ENCODE results near the gene C1QTNF7.

Gene C1QTNF7

DNA sequence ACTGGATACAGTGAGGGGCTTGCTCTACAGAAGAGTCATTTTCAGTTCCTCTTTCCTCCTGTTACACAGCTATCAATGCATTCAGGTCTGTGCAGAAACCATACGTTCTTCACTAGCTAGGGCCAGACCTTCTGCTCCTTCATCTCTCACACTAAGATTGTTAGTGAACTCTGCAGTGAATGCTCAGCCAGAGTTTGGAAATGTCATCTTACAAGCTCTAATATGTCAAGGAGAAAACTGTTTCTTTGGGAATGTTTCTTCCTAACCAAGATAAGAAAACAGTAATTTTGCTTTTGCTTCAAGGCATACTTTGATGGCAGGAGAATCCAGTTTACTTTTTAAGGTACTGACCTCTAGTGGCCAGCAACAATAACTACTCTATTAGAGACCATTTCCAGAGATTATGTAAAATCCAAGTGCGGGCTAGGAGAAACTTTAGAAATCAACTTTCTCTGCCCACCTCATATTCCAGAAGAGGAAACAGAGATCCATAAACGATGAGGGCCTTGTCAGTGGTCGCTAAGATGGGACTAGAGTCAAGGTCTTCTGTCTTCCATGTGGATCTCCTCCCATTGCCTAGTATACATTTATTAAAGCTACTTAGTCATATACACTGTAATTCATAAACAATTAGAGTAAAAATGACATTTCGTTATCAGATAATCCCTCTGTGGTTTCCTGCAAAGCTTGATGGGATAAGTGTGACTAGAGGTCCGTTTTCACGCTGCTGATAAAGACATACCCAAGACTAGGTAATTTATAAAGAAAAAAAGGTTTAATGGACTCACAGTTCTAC, 29.8 kb downstream of the C1QTNF7 start:
- DNase-seq (ENCODE audit: low read depth): no peak

DNA sequence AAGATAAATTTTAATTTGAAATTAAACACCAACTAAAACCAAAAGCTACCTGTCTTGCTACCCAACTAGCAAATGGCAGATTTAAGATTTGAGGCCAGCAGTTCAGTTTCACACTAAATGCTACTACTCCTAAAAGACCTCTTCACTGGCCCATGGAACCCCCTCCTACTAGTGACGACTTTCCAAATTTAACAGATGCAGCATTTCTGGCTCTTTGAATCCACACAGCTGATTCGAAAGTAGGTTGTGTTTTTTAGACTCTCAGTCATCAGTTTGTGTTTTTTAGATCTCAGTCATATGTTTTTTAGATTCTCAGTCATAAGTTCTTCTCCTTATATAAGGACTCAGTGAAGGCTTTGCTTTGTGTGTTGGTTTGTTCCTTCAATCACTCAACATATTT, 30.8 kb downstream of the C1QTNF7 start:
- DNase-seq (ENCODE audit: low read depth): no peak

DNA sequence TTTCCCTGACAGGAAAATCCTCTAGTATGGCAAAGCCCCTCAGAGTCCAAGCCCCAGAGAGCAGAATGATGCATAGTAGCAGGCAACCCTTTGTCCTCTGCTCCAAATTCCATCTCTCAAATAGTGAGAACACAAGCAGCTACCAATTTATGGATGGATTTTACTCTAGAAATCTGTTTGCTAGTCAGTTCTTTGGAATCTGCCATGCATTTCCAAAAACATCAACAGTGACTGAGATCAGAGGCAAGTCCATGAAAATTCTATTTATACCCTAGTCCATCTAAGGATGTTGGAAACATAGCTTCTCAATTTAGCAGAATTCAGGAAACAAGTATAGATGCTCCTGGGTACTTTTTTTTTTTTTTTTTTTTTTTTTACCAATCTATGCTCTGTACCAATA, 31.9 kb downstream of the C1QTNF7 start:
- no peak for DNase-seq (ENCODE audit: low read depth)

DNA sequence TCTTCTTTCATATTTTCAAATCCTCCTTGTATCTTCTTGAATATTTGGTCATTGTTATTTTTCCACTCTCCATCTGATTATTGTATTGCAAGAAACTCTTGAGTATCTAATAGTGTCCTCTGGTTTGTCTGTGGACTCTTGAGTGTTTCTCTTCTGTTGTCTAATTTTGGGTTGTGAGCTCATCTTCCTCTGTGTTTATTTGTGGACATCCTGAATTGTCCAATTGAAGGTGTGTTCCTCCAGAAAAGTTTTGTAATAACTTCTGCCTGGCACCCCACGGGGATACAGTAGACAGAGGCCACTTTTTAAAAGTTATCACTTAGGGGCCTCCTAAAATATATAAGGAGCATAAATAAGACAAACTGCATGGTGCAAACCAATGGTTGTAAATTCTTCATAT, 38.8 kb downstream of the C1QTNF7 start:
- no peak for DNase-seq (ENCODE audit: low read depth)

DNA sequence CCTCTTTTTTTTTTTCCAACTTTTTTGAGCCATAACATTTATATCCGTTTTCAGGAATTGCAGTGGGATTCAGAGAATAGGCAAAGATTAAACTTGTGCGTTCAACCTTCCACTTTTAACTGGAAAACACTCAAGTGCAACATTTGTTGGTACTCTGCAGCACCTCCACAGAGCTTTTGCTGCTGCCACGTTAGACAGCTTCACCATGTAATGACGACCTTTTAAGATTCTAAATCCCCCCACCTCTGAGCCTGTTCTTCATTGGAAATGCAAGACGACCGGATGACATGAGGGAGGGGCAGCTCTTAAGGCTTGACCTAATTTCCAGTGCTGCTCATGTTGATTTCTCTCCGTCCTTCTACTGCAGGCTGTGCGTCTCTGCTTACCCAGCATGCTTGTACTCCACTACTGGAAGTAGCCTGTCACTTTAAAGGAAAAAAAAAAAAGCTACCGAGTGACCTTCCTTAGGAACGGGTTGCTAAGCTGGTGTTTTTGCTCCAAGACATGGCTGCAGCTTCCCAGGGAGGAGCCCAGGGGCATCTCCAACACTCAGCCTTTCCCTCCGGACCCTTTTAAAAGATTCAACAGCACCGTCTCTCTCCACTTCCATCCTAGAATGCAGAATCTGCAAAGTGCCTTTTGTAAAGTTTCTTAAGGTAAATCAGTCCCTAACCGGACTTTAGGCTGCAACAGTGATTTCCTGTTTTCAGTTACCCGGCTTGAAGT, 41.7 kb downstream of the C1QTNF7 start, which contains the start of gene CC2D2A:
Gene CC2D2A, plus strand, starts transcription at position 481 of the 726 bp plus-strand sequence. CDS start 6,051 bp downstream, outside the sequence.
- no peak for DNase-seq (ENCODE audit: low read depth)

DNA sequence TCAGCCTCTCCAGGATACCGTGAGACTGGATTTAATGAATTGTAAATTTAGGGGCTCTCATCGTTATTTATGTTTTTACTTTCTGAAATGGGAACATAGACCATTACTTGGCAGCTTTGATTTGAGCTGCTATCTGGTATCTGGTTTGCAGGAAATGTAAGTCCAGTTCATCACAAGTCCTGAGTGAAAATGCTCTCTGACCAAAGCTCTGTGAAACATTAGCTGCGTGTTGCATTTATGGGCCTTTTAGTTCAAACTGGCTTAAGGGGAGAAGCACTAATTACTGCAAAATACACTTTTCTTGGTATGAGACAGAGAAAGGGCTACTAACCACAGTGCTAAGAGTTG, 42.3 kb downstream of the C1QTNF7 start:
- DNase-seq (ENCODE audit: low read depth): no peak

DNA sequence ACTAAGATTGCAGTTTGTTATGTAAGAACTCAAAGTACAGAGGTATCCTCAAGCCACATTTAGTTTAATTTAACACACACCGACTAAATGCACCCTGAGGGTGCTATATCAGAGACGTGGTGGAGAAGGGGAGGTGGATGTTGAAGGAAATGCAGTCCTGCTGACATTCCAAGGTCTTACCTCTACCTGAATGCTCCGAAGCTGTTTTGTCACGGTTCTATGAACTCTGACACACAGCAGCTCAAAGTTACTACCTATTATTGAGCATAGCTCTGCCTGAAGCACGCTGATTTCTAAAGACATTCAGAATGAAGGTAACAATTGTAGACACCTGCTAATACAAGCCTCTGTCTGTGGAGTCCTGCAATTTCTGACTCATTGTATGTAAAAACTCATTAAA, 48.6 kb downstream of the C1QTNF7 start:
- no peak for DNase-seq (ENCODE audit: low read depth)

DNA sequence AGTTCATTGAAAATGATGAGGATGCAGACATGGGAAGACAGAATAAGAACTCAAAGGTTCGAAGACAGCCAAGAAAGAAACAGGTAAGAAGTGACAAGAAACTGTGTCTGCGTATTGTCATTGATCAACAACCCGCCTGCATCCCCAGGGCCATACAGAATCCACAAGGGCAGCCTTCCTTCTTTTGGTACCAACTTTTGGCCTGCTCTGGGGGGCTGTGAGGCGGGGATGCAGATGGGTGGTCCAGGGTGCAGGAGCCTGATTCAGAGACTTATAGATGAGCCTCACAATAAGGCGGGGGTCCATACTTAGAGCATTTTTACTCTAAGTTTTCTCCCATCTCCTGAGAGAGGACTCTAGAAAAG, 50.9 kb downstream of the C1QTNF7 start:
- DNase-seq (ENCODE audit: low read depth): no peak

DNA sequence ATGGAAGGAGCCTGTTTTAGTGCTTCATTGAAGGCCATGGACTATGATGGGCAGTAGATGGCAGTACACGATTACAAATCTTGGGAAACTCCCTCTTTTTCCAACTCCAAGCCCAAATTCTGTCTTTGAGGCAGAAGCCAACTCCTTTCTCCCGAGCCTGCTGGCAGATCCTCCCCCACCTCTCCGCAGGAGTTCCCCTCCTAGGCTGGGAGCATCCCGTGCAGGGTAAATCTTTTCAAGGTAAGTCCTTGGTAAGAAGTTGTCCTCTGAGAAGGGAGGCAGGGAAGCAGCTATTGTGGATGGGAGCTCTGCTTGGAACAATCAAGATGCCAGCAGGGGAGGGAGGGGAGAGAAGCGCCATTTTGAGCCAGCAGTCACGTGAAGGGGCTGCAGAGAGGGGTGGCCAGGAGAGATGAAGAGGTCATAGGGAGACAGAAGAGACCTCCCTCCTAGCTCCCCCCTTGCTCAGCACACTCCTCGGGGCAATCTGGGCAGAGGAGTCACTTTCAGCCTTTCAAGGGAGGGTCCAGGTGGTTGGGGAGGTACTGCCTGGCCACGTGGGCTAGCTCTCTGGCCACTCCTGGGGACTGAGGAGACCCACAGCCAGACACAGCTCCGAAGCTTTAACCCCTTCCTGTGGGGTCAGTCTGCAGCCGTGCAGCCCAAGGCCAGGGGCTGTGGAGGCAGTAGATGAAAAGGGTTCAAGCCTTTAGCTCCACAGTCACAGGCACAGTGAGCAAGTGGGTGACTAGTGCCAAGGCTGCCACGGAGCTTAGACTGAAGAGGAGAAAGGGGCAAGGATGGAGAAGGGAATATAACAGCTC, 51.5 kb downstream of the C1QTNF7 start:
- peak; percentile 74 for DNase-seq (ENCODE audit: low read depth)

DNA sequence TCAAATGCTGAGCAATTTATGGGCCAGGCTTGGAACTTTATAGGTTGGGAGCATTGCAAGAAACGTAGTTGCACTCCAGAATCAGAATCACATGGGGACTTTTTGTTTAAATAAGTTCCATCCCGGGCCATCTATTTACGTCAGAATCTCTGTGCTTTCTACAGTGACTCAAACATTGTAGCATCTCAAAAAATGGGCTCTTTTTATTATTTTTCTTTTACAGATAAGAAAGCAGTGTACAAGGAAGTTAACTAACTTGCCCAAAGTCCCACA, 52.0 kb downstream of the C1QTNF7 start:
- no peak for DNase-seq (ENCODE audit: low read depth)

DNA sequence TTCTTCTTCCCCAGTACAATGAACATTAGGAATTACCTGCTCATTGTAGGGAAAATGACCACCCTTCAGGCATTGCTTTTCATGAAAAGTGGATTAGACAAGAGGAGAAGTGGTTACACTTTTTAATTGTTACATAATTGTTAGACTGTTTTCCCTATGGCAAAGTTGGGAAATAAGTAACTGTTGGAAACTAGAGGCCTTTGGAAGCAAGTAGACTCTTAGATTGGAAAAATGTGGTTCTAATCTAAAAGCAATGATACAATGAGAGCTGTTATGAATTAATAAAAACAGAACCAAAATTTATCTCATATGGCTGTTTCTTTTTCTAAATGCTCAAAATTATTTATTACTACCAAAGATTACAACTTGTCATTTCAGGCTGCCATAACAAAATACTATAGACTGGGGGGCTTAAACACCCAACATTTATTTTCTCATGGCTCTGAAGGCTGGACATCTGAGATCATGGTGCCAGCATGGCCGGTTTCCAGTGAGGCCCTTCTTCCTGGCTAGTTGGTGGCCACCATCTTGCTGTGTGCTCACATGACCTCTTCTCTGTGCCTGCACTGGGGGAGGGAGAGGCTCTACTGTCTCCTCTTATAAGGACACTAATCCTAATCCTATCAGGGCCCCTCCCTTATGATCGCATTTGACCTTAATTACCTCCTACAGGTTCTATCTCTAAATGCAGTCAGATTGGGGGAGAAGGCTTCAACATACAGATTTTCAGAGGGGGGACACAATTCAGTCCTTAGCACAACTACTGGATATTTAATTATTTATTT, 54.3 kb downstream of the C1QTNF7 start:
- no peak for DNase-seq (ENCODE audit: low read depth)

DNA sequence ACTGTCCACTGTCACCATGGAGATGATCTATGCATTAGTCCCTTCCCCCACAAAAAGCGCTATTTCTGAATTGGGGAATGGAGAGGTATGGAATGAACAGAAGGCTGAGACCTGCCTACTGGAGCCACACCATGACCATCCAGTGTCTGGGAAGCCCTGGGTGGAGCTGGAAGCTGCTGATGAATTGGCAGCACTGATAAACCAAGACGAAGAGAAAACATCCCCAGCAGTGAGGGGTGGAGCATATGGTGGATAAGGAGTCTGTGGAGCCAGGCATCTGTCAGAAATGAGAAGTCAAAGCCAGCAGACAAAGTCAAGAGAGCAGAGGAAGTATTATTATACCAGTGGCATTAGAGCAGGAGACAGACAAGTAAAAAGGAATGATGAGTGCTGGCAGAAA, 55.0 kb downstream of the C1QTNF7 start:
- DNase-seq (ENCODE audit: low read depth): no peak

DNA sequence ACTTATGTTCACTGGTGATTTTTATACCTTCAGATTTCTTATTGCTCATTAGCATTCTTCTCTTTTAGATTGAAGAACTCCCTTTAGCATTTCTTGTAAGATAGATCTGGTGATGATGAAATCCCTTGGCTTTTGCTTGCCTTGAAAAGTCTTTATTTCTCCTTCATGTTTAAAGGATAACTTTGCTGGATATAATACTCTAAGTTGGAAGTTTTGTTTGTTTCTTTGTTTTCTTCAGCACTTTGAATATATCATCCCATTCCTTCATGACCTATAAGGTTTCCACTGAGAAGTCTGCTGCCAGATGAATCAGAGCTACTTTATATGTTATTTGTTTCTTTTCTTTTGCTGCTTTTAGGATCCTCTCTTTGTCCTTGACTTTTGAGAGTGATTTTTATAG, 60.3 kb downstream of the C1QTNF7 start:
- no peak for DNase-seq (ENCODE audit: low read depth)

DNA sequence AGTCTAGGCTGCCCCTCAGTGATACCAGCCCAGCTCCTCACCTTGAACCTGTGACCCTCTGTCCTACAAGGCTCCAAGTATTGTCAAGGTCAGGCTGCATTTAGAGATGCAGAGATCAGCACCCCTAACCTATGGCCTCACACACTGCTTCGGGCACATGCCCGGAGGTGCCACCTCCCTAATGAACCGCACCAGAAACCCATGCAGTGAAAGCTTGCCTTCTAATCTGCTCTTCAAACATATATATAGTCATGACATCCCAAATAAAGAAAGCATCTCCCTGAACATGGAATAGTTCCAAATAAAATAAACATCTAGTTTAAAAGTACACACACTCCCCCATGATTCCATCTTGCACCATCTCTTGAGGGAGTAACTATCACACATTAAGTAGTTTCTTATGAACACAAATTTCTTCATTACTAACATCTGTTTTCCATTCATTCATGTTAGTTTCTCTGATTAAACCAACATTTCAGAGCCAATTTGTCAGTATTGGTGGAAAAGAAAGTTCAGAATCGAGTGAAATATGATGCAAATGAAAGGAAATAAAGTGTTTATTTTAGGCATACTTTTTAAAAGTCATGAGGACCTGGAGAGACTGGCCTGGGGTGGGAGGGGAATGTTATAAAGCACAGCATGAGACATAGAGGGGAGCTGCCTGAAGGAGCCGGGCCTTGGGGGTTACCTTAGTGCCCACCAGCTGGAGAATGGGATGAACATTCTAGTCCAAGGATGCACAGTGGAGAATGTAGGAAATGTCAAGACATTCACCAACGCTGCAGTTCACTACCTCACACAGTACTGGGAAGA, 61.0 kb downstream of the C1QTNF7 start:
- DNase-seq (ENCODE audit: low read depth): no peak

DNA sequence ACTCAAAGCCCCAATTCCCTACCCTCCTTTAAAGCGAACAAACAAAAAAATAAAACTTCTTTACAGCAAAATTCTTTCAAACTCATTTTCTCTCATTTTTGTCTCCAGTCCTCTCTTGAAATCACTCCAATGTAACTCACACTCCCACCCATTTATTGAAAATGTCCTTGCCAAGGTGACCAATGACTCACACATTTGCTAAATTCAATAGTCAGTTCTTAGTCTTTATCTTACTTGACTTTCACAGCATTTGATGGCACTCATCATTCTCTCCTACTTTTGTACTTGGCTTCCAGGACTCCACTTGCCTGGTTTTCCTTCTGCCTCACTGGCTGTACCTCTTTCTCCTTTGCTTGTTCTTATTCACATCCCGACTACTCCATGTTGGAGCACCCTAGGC, 61.7 kb downstream of the C1QTNF7 start:
- no peak for DNase-seq (ENCODE audit: low read depth)

DNA sequence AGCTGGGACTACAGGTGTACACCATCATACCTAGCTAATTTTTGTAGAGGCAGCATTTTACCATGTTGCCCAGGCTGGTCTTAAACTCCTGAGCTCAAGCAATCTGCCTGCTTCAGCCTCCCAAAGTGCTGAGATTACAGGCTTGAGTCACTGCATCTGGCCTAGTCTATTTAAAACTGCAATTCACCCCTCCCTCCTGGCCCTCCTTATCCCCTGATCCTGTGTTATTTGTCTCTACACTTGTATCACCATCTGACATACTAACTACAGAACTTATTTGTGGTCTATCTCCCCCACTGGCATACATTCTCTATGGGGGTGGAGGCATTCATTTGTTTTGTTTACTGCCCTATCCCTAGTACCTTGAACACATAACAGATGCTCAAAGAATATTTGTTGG, 65.6 kb downstream of the C1QTNF7 start:
- DNase-seq (ENCODE audit: low read depth): no peak

DNA sequence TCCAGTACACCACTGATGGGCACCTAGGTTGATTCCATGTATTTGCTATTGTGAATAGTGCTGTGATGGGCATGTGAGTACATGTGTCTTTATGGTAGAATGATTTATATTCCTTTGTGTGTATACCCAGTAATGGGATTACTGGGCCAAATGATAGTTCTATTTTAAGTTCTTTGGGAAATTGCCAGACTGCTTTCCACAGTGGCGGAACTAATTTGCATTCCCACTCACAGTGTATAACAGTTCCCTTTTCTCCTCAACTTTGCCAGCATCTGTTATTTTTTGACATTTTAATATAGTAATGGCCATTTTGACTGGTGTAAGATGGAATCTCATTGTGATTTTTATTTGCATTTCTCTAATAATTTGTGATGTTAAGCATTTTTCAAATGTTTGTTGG, 67.8 kb downstream of the C1QTNF7 start:
- DNase-seq (ENCODE audit: low read depth): no peak

All from HS-5 (cell line).